GM23338 (cell line): ENCODE results near the gene MLLT10. TPM values are rescaled to one million over a fixed set of nuclear protein-coding genes. Genes with fewer than 3 reads are reported as not detected.
"Not testable (repeated sequence)": the region's sequence is repeated elsewhere in the genome, so short reads cannot be mapped to it uniquely, and the experiment has no call there.

Experiments used
- ATAC-seq: fragments of 200-7000 bp; cut with Tn5 transposase; 3 replicates; pipeline ENCODE4 v1.9.1; 2020
- DNase-seq: peaks from one replicate; pipeline ENCODE4 v3.0.0-alpha.2; 2015; ENCODE audit warnings: low spot score
- H2AFZ ChIP-seq: fragments of 200-600 bp; sonication (generic); 2 replicates; pipeline ENCODE4 v1.8.0; 2016; ENCODE audit warnings: antibody characterized with exemption, mild to moderate bottlenecking, moderate library complexity
- H3F3A ChIP-seq: fragments of 200-600 bp; sonication (generic); replicated peaks from 2 replicates; pipeline ENCODE4 v1.8.0; 2017; ENCODE audit warnings: antibody characterized with exemption, mixed run types, low read depth
- H3K27ac ChIP-seq: fragments of 200-600 bp; sonication (generic); 2 replicates; pipeline ENCODE4 v1.6.1; 2016; ENCODE audit warnings: low read depth
- H3K27me3 ChIP-seq: fragments of 200-600 bp; sonication (generic); 2 replicates; pipeline ENCODE4 v1.8.0; 2016; ENCODE audit warnings: mild to moderate bottlenecking, mixed run types, moderate library complexity; ENCODE audit not compliant: insufficient read depth
- H3K36me3 ChIP-seq: fragments of 200-600 bp; sonication (generic); 2 replicates; pipeline ENCODE4 v1.8.0; 2016; ENCODE audit warnings: mild to moderate bottlenecking; ENCODE audit not compliant: insufficient read depth
- H3K4me1 ChIP-seq: fragments of 200-600 bp; sonication (generic); 2 replicates; pipeline ENCODE4 v1.8.0; 2016; ENCODE audit warnings: mild to moderate bottlenecking, moderate library complexity; ENCODE audit not compliant: insufficient read depth
- H3K4me2 ChIP-seq: fragments of 200-600 bp; sonication (generic); 2 replicates; pipeline ENCODE4 v1.7.1; 2017; ENCODE audit warnings: mixed run types
- H3K4me3 ChIP-seq: fragments of 200-600 bp; sonication (generic); 2 replicates; pipeline ENCODE4 v1.6.1; 2016; ENCODE audit warnings: mixed run types
- H3K79me2 ChIP-seq: fragments of 200-600 bp; sonication (generic); replicated peaks from 2 replicates; pipeline ENCODE4 v1.8.0; 2017; ENCODE audit warnings: mild to moderate bottlenecking; ENCODE audit not compliant: insufficient read depth
- H3K9me2 ChIP-seq: fragments of 200-600 bp; sonication (generic); 2 replicates; pipeline ENCODE4 v1.8.0; 2017; ENCODE audit not compliant: insufficient read depth
- H4K20me1 ChIP-seq: fragments of 200-600 bp; sonication (generic); replicated peaks from 2 replicates; pipeline ENCODE4 v1.8.0; 2017; ENCODE audit warnings: mild to moderate bottlenecking; ENCODE audit not compliant: insufficient read depth
- H3K27ac Mint-ChIP-seq: 2 replicates; pipeline ENCODE4 v1.8.0; 2020; ENCODE audit warnings: inconsistent platforms, mild to moderate bottlenecking, moderate library complexity, mixed read lengths
- H3K27me3 Mint-ChIP-seq: 3 replicates; pipeline ENCODE4 v1.8.0; 2022; ENCODE audit warnings: low read depth, mild to moderate bottlenecking, moderate library complexity, mixed read lengths, inconsistent platforms; ENCODE audit not compliant: insufficient read depth, poor library complexity
- H3K36me3 Mint-ChIP-seq: 3 replicates; pipeline ENCODE4 v1.8.0; 2021; ENCODE audit warnings: low read depth, mild to moderate bottlenecking, inconsistent platforms, moderate library complexity, mixed read lengths
- H3K4me1 Mint-ChIP-seq: 3 replicates; pipeline ENCODE4 v1.8.0; 2020; ENCODE audit warnings: mild to moderate bottlenecking, inconsistent platforms, mixed read lengths
- H3K4me3 Mint-ChIP-seq: 3 replicates; pipeline ENCODE4 v1.8.0; 2021; ENCODE audit warnings: moderate library complexity, mild to moderate bottlenecking, inconsistent platforms, mixed read lengths
- H3K9me3 Mint-ChIP-seq: 3 replicates; pipeline ENCODE4 v1.8.0; 2020; ENCODE audit warnings: moderate library complexity, mild to moderate bottlenecking, inconsistent platforms, mixed read lengths
- CREB1 ChIP-seq: fragments of 250-450 bp; sonication (Bioruptor Pico); IDR thresholded peaks from 2 replicates; pipeline ENCODE4 v1.5.0; 2020; ENCODE audit warnings: low read depth, mild to moderate bottlenecking, moderate library complexity
- EZH2 ChIP-seq: fragments of 200-600 bp; sonication (generic); IDR thresholded peaks from one replicate; pipeline ENCODE4 v1.8.0; 2017; ENCODE audit warnings: antibody characterized with exemption, mild to moderate bottlenecking, low read depth; ENCODE audit not compliant: unreplicated experiment
- EZH2phosphoT487 ChIP-seq: fragments of 200-600 bp; sonication (generic); IDR thresholded peaks from one replicate; pipeline ENCODE4 v1.8.1; 2018; ENCODE audit warnings: antibody characterized with exemption; ENCODE audit not compliant: unreplicated experiment
- JUNB ChIP-seq: IDR thresholded peaks from one replicate; pipeline ENCODE4 v1.6.1; 2016; ENCODE audit warnings: antibody characterized with exemption; ENCODE audit not compliant: unreplicated experiment
- POLR2AphosphoS5 ChIP-seq: IDR thresholded peaks from 2 replicates; pipeline ENCODE4 v1.6.1; 2016; ENCODE audit warnings: antibody characterized with exemption, low read depth
- ZNF114 ChIP-seq: fragments of 250-450 bp; sonication (Bioruptor Pico); IDR thresholded peaks from 2 replicates; pipeline ENCODE4 v1.5.0; 2020; ENCODE audit warnings: mild to moderate bottlenecking, moderate library complexity
- ZNF331 ChIP-seq: fragments of 250-450 bp; sonication (Bioruptor Pico); IDR thresholded peaks from 2 replicates; pipeline ENCODE4 v1.5.0; 2020; ENCODE audit warnings: low read depth, mild to moderate bottlenecking, moderate library complexity
- polyA plus RNA-seq: library from polyadenylated mRNA; unstranded; fragments of >200 nt; fragmentation: Nextera tagmentation; extraction: Ambion mirVana; gene quantifications from 2 replicates; pipeline ENCODE4 v1.2.1, GENCODE V29; 2016
- total RNA-seq: library from RNA; depleted of rRNA; stranded (reverse); fragments of >200 nt; shearing (Covaris generic); gene quantifications from 2 replicates; pipeline ENCODE4 v1.2.3, GENCODE V29; 2014
- TF ChIP-seq, protein P1 (sequence below), 2 experiments: fragments of 200-600 bp in 1 of 2; sonication (generic) in 1 of 2; conservative IDR thresholded peaks; 2 replicates each; pipeline versions ENCODE4 v1.5.1 to v1.6.1; 2016 to 2017; ENCODE audit warnings: antibody characterized with exemption in 2 of 2, low read depth in 2 of 2, mild to moderate bottlenecking in 2 of 2, moderate library complexity in 1 of 2
- TF ChIP-seq, protein P2 (sequence below): IDR thresholded peaks from 2 replicates; pipeline ENCODE4 v1.6.1; 2016; ENCODE audit warnings: antibody characterized with exemption

MLLT10 gene
- total and polyA plus RNA-seq, 2 experiments from 2014 or later: 28.8 to 55.4 TPM

DNA sequence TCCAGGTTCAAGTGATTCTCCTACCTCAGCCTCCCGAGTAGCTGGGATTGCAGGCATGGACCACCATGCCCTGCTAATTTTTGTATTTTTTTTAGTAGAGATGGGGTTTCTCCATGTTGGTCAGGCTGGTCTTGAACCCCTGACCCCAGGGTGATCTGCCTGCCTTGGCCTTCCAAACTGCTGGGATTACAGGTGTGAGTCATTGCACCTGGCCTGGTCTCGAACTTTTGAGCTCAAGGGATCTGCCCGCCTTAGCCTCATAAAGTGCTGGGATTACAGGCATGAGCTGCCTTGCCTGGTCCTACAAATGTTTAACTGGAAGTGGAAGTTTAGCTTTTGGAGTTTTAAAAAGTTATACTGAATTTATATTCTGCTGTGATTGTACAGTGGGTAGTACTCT lies 2.8 kb downstream of the MLLT10 start:
- Histone ChIP-seq H3K9me2 (no peaks in the 10 kb centered on the region), H3K27ac (no peak overlapping the region), H4K20me1 (peaks cover 16% of the 10 kb centered on the region), H3K27me3 (no peaks in the 10 kb centered on the region), H3K79me2 (peaks cover 71% of the 10 kb centered on the region), H3K36me3 (peaks cover 31% of the 10 kb centered on the region), H2AFZ (no peak overlapping the region), H3F3A (0 out of 2 replicates have a peak, but pooled peaks cover 7% of the 10 kb centered on the region), H3K4me2 (no peak overlapping the region), H3K4me3 (no peak overlapping the region), H3K4me1 (peaks cover 19% of the 10 kb centered on the region)
- DNase-seq (no peak), ATAC-seq (no peak)
- TF ChIP-seq, protein P1, sequence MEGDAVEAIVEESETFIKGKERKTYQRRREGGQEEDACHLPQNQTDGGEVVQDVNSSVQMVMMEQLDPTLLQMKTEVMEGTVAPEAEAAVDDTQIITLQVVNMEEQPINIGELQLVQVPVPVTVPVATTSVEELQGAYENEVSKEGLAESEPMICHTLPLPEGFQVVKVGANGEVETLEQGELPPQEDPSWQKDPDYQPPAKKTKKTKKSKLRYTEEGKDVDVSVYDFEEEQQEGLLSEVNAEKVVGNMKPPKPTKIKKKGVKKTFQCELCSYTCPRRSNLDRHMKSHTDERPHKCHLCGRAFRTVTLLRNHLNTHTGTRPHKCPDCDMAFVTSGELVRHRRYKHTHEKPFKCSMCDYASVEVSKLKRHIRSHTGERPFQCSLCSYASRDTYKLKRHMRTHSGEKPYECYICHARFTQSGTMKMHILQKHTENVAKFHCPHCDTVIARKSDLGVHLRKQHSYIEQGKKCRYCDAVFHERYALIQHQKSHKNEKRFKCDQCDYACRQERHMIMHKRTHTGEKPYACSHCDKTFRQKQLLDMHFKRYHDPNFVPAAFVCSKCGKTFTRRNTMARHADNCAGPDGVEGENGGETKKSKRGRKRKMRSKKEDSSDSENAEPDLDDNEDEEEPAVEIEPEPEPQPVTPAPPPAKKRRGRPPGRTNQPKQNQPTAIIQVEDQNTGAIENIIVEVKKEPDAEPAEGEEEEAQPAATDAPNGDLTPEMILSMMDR (conservative IDR thresholded peaks at IDR 0.05; ENCODE audit: low read depth in 2 of 2): no peak
- no peak for TF ChIP-seq CREB1 (CRISPR knock-in tag)
- TF ChIP-seq ZNF114 (CRISPR knock-in tag): no peak
- no peak for TF ChIP-seq ZNF331 (CRISPR knock-in tag)
- no peak for TF ChIP-seq EZH2phosphoT487
- no peak for TF ChIP-seq POLR2AphosphoS5
- no peak for TF ChIP-seq EZH2
- TF ChIP-seq, protein P2, sequence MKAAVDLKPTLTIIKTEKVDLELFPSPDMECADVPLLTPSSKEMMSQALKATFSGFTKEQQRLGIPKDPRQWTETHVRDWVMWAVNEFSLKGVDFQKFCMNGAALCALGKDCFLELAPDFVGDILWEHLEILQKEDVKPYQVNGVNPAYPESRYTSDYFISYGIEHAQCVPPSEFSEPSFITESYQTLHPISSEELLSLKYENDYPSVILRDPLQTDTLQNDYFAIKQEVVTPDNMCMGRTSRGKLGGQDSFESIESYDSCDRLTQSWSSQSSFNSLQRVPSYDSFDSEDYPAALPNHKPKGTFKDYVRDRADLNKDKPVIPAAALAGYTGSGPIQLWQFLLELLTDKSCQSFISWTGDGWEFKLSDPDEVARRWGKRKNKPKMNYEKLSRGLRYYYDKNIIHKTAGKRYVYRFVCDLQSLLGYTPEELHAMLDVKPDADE: no peak
- no peak for TF ChIP-seq JUNB
- Mint-ChIP-seq H3K4me3 (peak overlapping the region; percentile 15; the same call in 2 of the 3 replicates), H3K27me3 (peaks cover 12% of the 10 kb centered on the region), H3K4me1 (peaks cover 18% of the 10 kb centered on the region), H3K9me3 (no peaks in the 10 kb centered on the region), H3K27ac (no peak overlapping the region), H3K36me3 (peaks cover 59% of the 10 kb centered on the region)

DNA sequence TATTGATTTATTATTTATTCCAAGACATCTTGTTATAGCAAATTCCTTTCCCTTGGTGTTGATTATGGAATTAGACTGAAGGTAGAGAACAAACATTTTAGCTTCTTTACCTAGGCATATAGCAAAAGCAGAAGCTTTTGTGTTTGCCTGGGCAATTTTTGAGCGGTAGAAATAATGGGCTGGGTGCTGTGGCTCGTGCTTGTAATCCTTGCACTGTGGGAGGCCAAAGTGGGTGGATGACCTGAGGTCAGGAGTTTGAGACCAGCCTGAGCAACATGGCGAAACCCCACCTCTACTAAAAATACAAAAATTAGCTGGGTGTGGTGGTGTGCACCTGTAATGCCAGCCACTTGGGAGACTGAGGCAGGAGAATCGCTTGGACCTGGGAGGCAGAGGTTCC lies 6.7 kb downstream of the MLLT10 start:
- H3K79me2 ChIP-seq: peaks cover 99% of the 10 kb centered on the region

More for the DNA sequence above, 6.7 kb downstream of the MLLT10 start:
- not testable (repeated sequence) for H3K4me1 ChIP-seq, ATAC-seq, H3K27ac Mint-ChIP-seq, H3K27me3 Mint-ChIP-seq, H2AFZ ChIP-seq, H3K4me3 Mint-ChIP-seq, H3K9me2 ChIP-seq, DNase-seq, H3K4me1 Mint-ChIP-seq, H3K4me3 ChIP-seq, H3K4me2 ChIP-seq, H3K27me3 ChIP-seq, H3K9me3 Mint-ChIP-seq, H3K27ac ChIP-seq
- Histone ChIP-seq H3F3A (0 out of 2 replicates have a peak, but pooled peaks cover 13% of the 10 kb centered on the region), H3K36me3 (peaks cover 60% of the 10 kb centered on the region), H4K20me1 (peaks cover 24% of the 10 kb centered on the region)
- H3K36me3 Mint-ChIP-seq: peaks cover 92% of the 10 kb centered on the region
